H1 (cell line): Measurements from ENCODE around the gene IL18BP. TPM values are rescaled to one million over a fixed set of nuclear protein-coding genes. Genes with fewer than 3 reads are reported as not detected.

Source experiments
- CTCF ChIA-PET: fragments of 300-600 bp; sonication (Branson Sonifier 250); formaldehyde crosslinking; loops from one replicate; lab custom pipeline; 2021; ENCODE audit not compliant: partially characterized antibody; lab: Charles Lee
- POLR2A ChIA-PET: fragments of 300-600 bp; sonication (Branson Sonifier 250); formaldehyde crosslinking; loops from one replicate; lab custom pipeline; 2021; ENCODE audit warnings: inconsistent platforms; ENCODE audit not compliant: partially characterized antibody; lab: Charles Lee
- DNase-seq, 2 experiments: peaks; one replicate each; pipeline versions ENCODE4 v3.0.0 to v3.0.0-alpha.2; 2010 to 2022; ENCODE audit warnings: low spot score in 2 of 2, low read depth in 1 of 2, mixed read lengths in 1 of 2
- FAIRE-seq: peaks from 2 replicates; lab custom pipeline; 2011; peaks lifted over from hg19 to GRCh38; lab: Jason Lieb, UNC
- H2AFZ ChIP-seq: 2 replicates; pipeline ENCODE4 v1.8.1; 2012; ENCODE audit warnings: low read length, inconsistent platforms
- H2AK5ac ChIP-seq: 2 replicates; pipeline ENCODE4 v1.6.1; 2013; ENCODE audit warnings: low read depth, low read length
- H2BK120ac ChIP-seq: replicated peaks from 2 replicates; pipeline ENCODE3; 2013; ENCODE audit warnings: low read depth, low read length, inconsistent platforms
- H2BK12ac ChIP-seq: 2 replicates; pipeline ENCODE4 v1.6.1; 2013; ENCODE audit warnings: low read depth, low read length
- H2BK15ac ChIP-seq: 2 replicates; pipeline ENCODE4 v1.6.1; 2013; ENCODE audit warnings: low read length
- H2BK20ac ChIP-seq: 2 replicates; pipeline ENCODE4 v1.6.1; 2013; ENCODE audit warnings: low read length
- H2BK5ac ChIP-seq: 2 replicates; pipeline ENCODE4 v1.6.1; 2013; ENCODE audit warnings: low read depth, low read length
- H3K14ac ChIP-seq: 2 replicates; pipeline ENCODE4 v1.6.1; 2013; ENCODE audit warnings: inconsistent platforms; ENCODE audit not compliant: insufficient read length
- H3K18ac ChIP-seq: 2 replicates; pipeline ENCODE4 v1.6.1; 2013; ENCODE audit warnings: low read length; ENCODE audit errors: extremely low read depth
- H3K23ac ChIP-seq: 2 replicates; pipeline ENCODE4 v1.6.1; 2013; ENCODE audit warnings: inconsistent platforms; ENCODE audit not compliant: insufficient read length
- H3K23me2 ChIP-seq: 2 replicates; pipeline ENCODE4 v1.6.1; 2013; ENCODE audit warnings: low read depth, low read length
- H3K27ac ChIP-seq: 2 replicates; pipeline ENCODE4 v1.6.1; 2011; ENCODE audit warnings: low read depth, low read length, inconsistent platforms
- H3K27me3 ChIP-seq, 4 experiments: replicated peaks in 1 of 4; 1 replicate in 1 of 4; 2 replicates in 3 of 4; pipeline versions ENCODE4 v1.6.1 to v1.8.1; 2011 to 2013; ENCODE audit warnings: low read length in 3 of 4, mild to moderate bottlenecking in 3 of 4, inconsistent platforms in 2 of 4, mixed read lengths in 2 of 4, moderate library complexity in 1 of 4; ENCODE audit not compliant: control insufficient read depth in 3 of 4, insufficient read depth in 3 of 4; ENCODE audit errors: extremely low read depth in 1 of 4
- H3K36me3 ChIP-seq, 4 experiments: 2 replicates each; pipeline versions ENCODE4 v1.6.1 to v1.8.1; 2011 to 2013; ENCODE audit warnings: mild to moderate bottlenecking in 4 of 4, low read length in 3 of 4, moderate library complexity in 2 of 4, control low read depth in 1 of 4, inconsistent platforms in 1 of 4; ENCODE audit not compliant: insufficient read depth in 4 of 4, control insufficient read depth in 2 of 4
- H3K4ac ChIP-seq: replicated peaks from 2 replicates; pipeline ENCODE3; 2013; ENCODE audit warnings: low read length, low read depth, mixed read lengths, inconsistent platforms; ENCODE audit not compliant: insufficient read length
- H3K4me1 ChIP-seq, 4 experiments: replicated peaks in 1 of 4; 1 replicate in 1 of 4; 2 replicates in 3 of 4; pipeline versions ENCODE4 v1.6.1 to v1.8.1; 2011 to 2013; ENCODE audit warnings: low read length in 3 of 4, inconsistent platforms in 2 of 4, mixed read lengths in 1 of 4; ENCODE audit not compliant: insufficient read depth in 4 of 4, control insufficient read depth in 3 of 4
- H3K4me2 ChIP-seq, 2 experiments: 2 replicates each; pipeline versions ENCODE4 v1.6.1 to v1.8.1; 2011 to 2013; ENCODE audit warnings: low read depth in 2 of 2, low read length in 2 of 2, control low read depth in 1 of 2, inconsistent platforms in 1 of 2, mild to moderate bottlenecking in 1 of 2; ENCODE audit not compliant: insufficient read depth in 1 of 2
- H3K4me3 ChIP-seq, 4 experiments: fragments of 200-600, 300-600 bp in 1 of 4; sonication (generic), shearing (Covaris generic), sonication (Bioruptor Twin) in 1 of 4; 2 replicates each; pipeline versions ENCODE4 v1.5.1 to v1.8.1; 2011 to 2016; ENCODE audit warnings: low read length in 4 of 4, low read depth in 3 of 4, control low read depth in 2 of 4, inconsistent platforms in 2 of 4, mild to moderate bottlenecking in 2 of 4, mixed read lengths in 1 of 4, moderate library complexity in 1 of 4; ENCODE audit not compliant: insufficient read depth in 2 of 4; ENCODE audit errors: extremely low read depth in 1 of 4
- H3K56ac ChIP-seq: replicated peaks from 2 replicates; pipeline ENCODE3; 2013; ENCODE audit warnings: low read depth, mild to moderate bottlenecking, mixed read lengths, low read length, inconsistent platforms; ENCODE audit not compliant: insufficient read length
- H3K79me1 ChIP-seq: 2 replicates; pipeline ENCODE4 v1.6.1; 2013; ENCODE audit warnings: low read depth, low read length, control low read depth
- H3K79me2 ChIP-seq, 2 experiments: 2 replicates each; pipeline versions ENCODE4 v1.6.1 to v1.8.1; 2012 to 2013; ENCODE audit warnings: low read length in 2 of 2, mild to moderate bottlenecking in 2 of 2, inconsistent platforms in 1 of 2; ENCODE audit not compliant: insufficient read depth in 2 of 2, control insufficient read depth in 1 of 2
- H3K9ac ChIP-seq, 4 experiments: replicated peaks in 1 of 4; 1 replicate in 1 of 4; 2 replicates in 3 of 4; pipeline versions ENCODE4 v1.6.1 to v1.8.1; 2011 to 2013; ENCODE audit warnings: low read depth in 3 of 4, low read length in 3 of 4, control low read depth in 2 of 4, mild to moderate bottlenecking in 2 of 4, moderate library complexity in 2 of 4, inconsistent platforms in 1 of 4; ENCODE audit errors: extremely low read depth in 1 of 4
- H3K9me3 ChIP-seq, 2 experiments: 2 replicates each; pipeline versions ENCODE4 v1.6.1 to v1.8.1; 2012 to 2013; ENCODE audit warnings: mild to moderate bottlenecking in 2 of 2, moderate library complexity in 2 of 2, control low read depth in 1 of 2, inconsistent platforms in 1 of 2, low read depth in 1 of 2, low read length in 1 of 2, mixed read lengths in 1 of 2; ENCODE audit not compliant: insufficient read depth in 2 of 2
- H4K20me1 ChIP-seq, 2 experiments: replicated peaks in 1 of 2; 2 replicates each; pipeline versions ENCODE3 to v1.8.1; 2011 to 2013; ENCODE audit warnings: inconsistent platforms in 2 of 2, low read length in 2 of 2, mild to moderate bottlenecking in 1 of 2; ENCODE audit not compliant: insufficient read depth in 2 of 2, control insufficient read depth in 1 of 2
- H4K5ac ChIP-seq: 2 replicates; pipeline ENCODE4 v1.6.1; 2013; ENCODE audit warnings: low read length, low read depth, mixed read lengths, inconsistent platforms; ENCODE audit not compliant: insufficient read length
- H4K8ac ChIP-seq: 2 replicates; pipeline ENCODE4 v1.8.0; 2013; ENCODE audit warnings: mild to moderate bottlenecking, moderate library complexity, low read length, inconsistent platforms; ENCODE audit not compliant: insufficient read depth; ENCODE audit errors: extremely low read depth
- H4K91ac ChIP-seq: replicated peaks from 2 replicates; pipeline ENCODE3; 2013; ENCODE audit warnings: low read length, mixed read lengths, inconsistent platforms; ENCODE audit not compliant: insufficient read length
- GABPA ChIP-seq: IDR thresholded peaks from 2 replicates; pipeline ENCODE4 v1.6.1; 2011; ENCODE audit warnings: mild to moderate bottlenecking, low read length, moderate library complexity, borderline replicate concordance; ENCODE audit not compliant: insufficient read depth
- PHF8 ChIP-seq: fragments of 200-600 bp; sonication (generic); conservative IDR thresholded peaks from 2 replicates; pipeline ENCODE4 v1.7.1; 2012; ENCODE audit warnings: low read depth, mild to moderate bottlenecking, inconsistent platforms, low read length, moderate library complexity
- POLR2A ChIP-seq, 2 experiments: IDR thresholded peaks; 1 replicate in 1 of 2; 2 replicates in 1 of 2; pipeline ENCODE4 v1.6.1; 2011; ENCODE audit warnings: low read depth in 2 of 2, low read length in 2 of 2, mild to moderate bottlenecking in 2 of 2; ENCODE audit errors: control extremely low read depth in 1 of 2
- POLR2AphosphoS5 ChIP-seq: IDR thresholded peaks from 2 replicates; pipeline ENCODE4 v1.6.1; 2011; ENCODE audit warnings: low read depth, low read length
- SIN3A ChIP-seq, 2 experiments: IDR thresholded peaks in 1 of 2; conservative IDR thresholded peaks in 1 of 2; 2 replicates each; pipeline ENCODE4 v1.6.1; 2011 to 2012; ENCODE audit warnings: low read length in 2 of 2, improper control_type of control experiment in 1 of 2, low read depth in 1 of 2, mild to moderate bottlenecking in 1 of 2
- TAF1 ChIP-seq: IDR thresholded peaks from 2 replicates; pipeline ENCODE4 v1.6.1; 2011; ENCODE audit warnings: mild to moderate bottlenecking, low read depth, low read length
- YY1 ChIP-seq: IDR thresholded peaks from 2 replicates; pipeline ENCODE4 v1.6.1; 2011; ENCODE audit warnings: low read depth, mild to moderate bottlenecking, low read length
- WGBS, 2 experiments: shearing (Covaris generic) in 1 of 2; methylation state at CpG; one replicate each; pipeline versions ENCODE4 v1.1.6 to v1.1.7; 2013 to 2015; ENCODE audit warnings: low lambda C conversion rate in 2 of 2, mixed read lengths in 2 of 2, inconsistent platforms in 1 of 2, low coverage in 1 of 2, missing lambda C conversion rate in 1 of 2; ENCODE audit not compliant: insufficient replicate concordance in 2 of 2, insufficient coverage in 1 of 2, insufficient read length in 1 of 2; ENCODE audit errors: extremely low coverage in 1 of 2, missing lambda C conversion rate in 1 of 2; 5-methylcytosine and 5-hydroxymethylcytosine counted together
- polyA plus RNA-seq, 7 experiments: library from polyadenylated mRNA; depleted of rRNA in 3 of 7; stranded (reverse) in 5 of 7; unstranded in 2 of 7; fragments of >200 nt in 5 of 7; fragments of 200-250 nt in 2 of 7; gene quantifications; 1 replicate in 5 of 7; 2 replicates in 1 of 7; 4 replicates in 1 of 7; pipeline versions ENCODE4 v1.2.1 to v1.2.3, GENCODE V29; 2011 to 2013; ENCODE audit warnings: missing spikeins in 2 of 7, mixed read lengths in 2 of 7
- total RNA-seq: library from RNA; stranded (reverse); fragmentation: NEBNext Ultra II Directional; extraction: Animal tissue kit (Norgen Biotek cat#: 25700); gene quantifications from 2 replicates; pipeline ENCODE4 v1.2.1, GENCODE V29; 2021

The IL18BP gene
- total and polyA plus RNA-seq, 2 of the 8 experiments (the other 6 are each of a cell fraction or from before 2014, with no cell fraction given), result 9.8 to 17.0 TPM

GRCh38 chr11:72041364-72042063 is 42.8 kb downstream of the IL18BP start:
- no peak overlapping the region for H2AFZ ChIP-seq
- no peak overlapping the region for H2BK120ac ChIP-seq
- H4K91ac ChIP-seq, result peak overlapping the region; percentile 83
- H3K9me3 ChIP-seq, result no peaks in the 10 kb centered on the region
- H3K36me3 ChIP-seq, result no peaks in the 10 kb centered on the region
- H3K27ac ChIP-seq, result peak overlapping the region; percentile 92
- peak overlapping the region; percentile 95 for H2BK5ac ChIP-seq
- H3K4me2 ChIP-seq, result peak overlapping the region; percentile 73 to 92
- TF ChIP-seq SIN3A (conservative IDR thresholded peaks at IDR 0.05 in 1 of 2, IDR thresholded peaks at IDR 0.05 in 1 of 2; ENCODE audit: low read depth in 1 of 2, low read length in 2 of 2), result 0 out of 4 replicates have a peak, but pooled peaks of 1 of the 2 experiments have one; percentile 12
- TF ChIP-seq TAF1, result peak; percentile 28; the same call in 1 of the 2 replicates
- no peak for TF ChIP-seq GABPA
- TF ChIP-seq YY1, result peak; percentile 73; the same call in 1 of the 2 replicates
- no peak; the same call in 1 of the 2 replicates for TF ChIP-seq PHF8
- TF ChIP-seq POLR2A (IDR thresholded peaks at IDR 0.05; ENCODE audit: control extremely low read depth in 1 of 2, low read depth in 2 of 2, low read length in 2 of 2), result peak; percentile 21 to 62; a peak in 2 of 3 replicates
- TF ChIP-seq POLR2AphosphoS5, result peak; percentile 30
- H4K8ac ChIP-seq, result no peak overlapping the region; the same call in 1 of the 2 replicates
- no peaks in the 10 kb centered on the region for H3K27me3 ChIP-seq
- DNase-seq (peak in 1 of 2 experiments; percentile 61), FAIRE-seq (no peak)
- peak overlapping the region; percentile 46 for H2BK15ac ChIP-seq
- H3K14ac ChIP-seq, result peak overlapping the region; percentile 12
- peaks cover 29 to 36% (median 33%) of the 10 kb centered on the region in 4 experiments for H3K4me1 ChIP-seq
- H3K4ac ChIP-seq, result no peak overlapping the region
- H4K20me1 ChIP-seq, result no peaks in the 10 kb centered on the region
- peak overlapping the region; percentile 80 for H2BK20ac ChIP-seq
- POLR2A ChIA-PET, result interaction anchor here (1.2 to 4.8 kb wide), 10 partner anchors 7 to 59 kb away, joined by 3 to 33 read pairs (median 4); partner anchors contain the start of gene LRRC51
- H3K23ac ChIP-seq, result no peak overlapping the region
- CTCF ChIA-PET, result interaction anchor here (1.3 to 4.6 kb wide), 4 partner anchors 9 to 25 kb away, joined by 3 to 57 read pairs (median 4); no protein-coding TSS in a partner anchor
- H3K9ac ChIP-seq, result peak overlapping the region in 3 of 4 experiments; percentile 61 to 74 (median 70); a peak in 6 of 7 replicates
- H3K23me2 ChIP-seq, result peaks cover 7% of the 10 kb centered on the region
- peak overlapping the region; percentile 27 for H3K56ac ChIP-seq
- H2BK12ac ChIP-seq, result peak overlapping the region; percentile 94
- peak overlapping the region; percentile 34 to 55 (median 42); a peak in 7 of 8 replicates for H3K4me3 ChIP-seq
- H3K18ac ChIP-seq, result peak overlapping the region; percentile 96
- H3K79me2 ChIP-seq, result peaks cover 10 to 72% of the 10 kb centered on the region in 2 experiments; a peak in 3 of 4 replicates
- peaks cover 18% of the 10 kb centered on the region for H3K79me1 ChIP-seq
- peak overlapping the region; percentile 85 for H4K5ac ChIP-seq
- WGBS, 2 experiments, result 29% methylated on average over 18 of the region's 23 CpGs; no CpG with 5 or more reads in 1 of the 2 experiments
- peak overlapping the region; percentile 28; the same call in 1 of the 2 replicates for H2AK5ac ChIP-seq
